Activated CD8-positive, alpha-beta T cell treated with anti-CD3 and anti-CD28 coated beads for 36 hours (primary cell): ENCODE data around the gene PALLD. TPM values are rescaled to one million over a fixed set of nuclear protein-coding genes. Genes with fewer than 3 reads are reported as not detected.

Experiments used
- ATAC-seq: fragments of 200-7000 bp; cut with Tn5 transposase; one replicate; pipeline ENCODE4 v1.10.0; 2021; ENCODE audit warnings: mild to moderate bottlenecking, moderate library complexity
- CTCF ChIA-PET: fragments of 350-600 bp; sonication (Branson Sonifier 250); formaldehyde crosslinking; loops from one replicate; lab custom pipeline; 2021; ENCODE audit warnings: antibody characterized with exemption; lab: Charles Lee
- POLR2A ChIA-PET: fragments of 350-600 bp; sonication (Branson Sonifier 250); formaldehyde crosslinking; loops from one replicate; lab custom pipeline; 2021; ENCODE audit warnings: antibody characterized with exemption; lab: Charles Lee
- DNase-seq: peaks from one replicate; pipeline ENCODE4 v3.0.0-alpha.2; 2020
- H3K27ac Mint-ChIP-seq: one replicate; pipeline ENCODE4 v1.8.0; 2021; ENCODE audit warnings: mild to moderate bottlenecking, mixed read lengths
- H3K27me3 Mint-ChIP-seq: one replicate; pipeline ENCODE4 v1.8.0; 2021; ENCODE audit warnings: mixed read lengths
- H3K36me3 Mint-ChIP-seq: one replicate; pipeline ENCODE4 v1.8.0; 2021; ENCODE audit warnings: low read depth, mixed read lengths
- H3K4me1 Mint-ChIP-seq: one replicate; pipeline ENCODE4 v1.8.0; 2021; ENCODE audit warnings: low read depth, mixed read lengths
- H3K4me3 Mint-ChIP-seq: one replicate; pipeline ENCODE4 v1.8.0; 2021; ENCODE audit warnings: mild to moderate bottlenecking, moderate library complexity, mixed read lengths
- H3K9me3 Mint-ChIP-seq: one replicate; pipeline ENCODE4 v1.8.0; 2021; ENCODE audit warnings: mixed read lengths
- intact Hi-C: fragments of 100-400 bp; cut with micrococcal nuclease; formaldehyde crosslinking; loops from one replicate; pipeline ENCODE4 v1.10.0; 2022
- total RNA-seq, 2 experiments: library from RNA; stranded (reverse); gene quantifications; one replicate each; pipeline ENCODE4 v1.2.3, GENCODE V29; 2021
- TF ChIP-seq, protein P1 (sequence below): fragments of 200-600 bp; IDR thresholded peaks from one replicate; pipeline ENCODE4 v1.8.0; 2022; ENCODE audit warnings: antibody characterized with exemption, mild to moderate bottlenecking

Gene PALLD
- total RNA-seq, 2 experiments from 2014 or later: 0.41 to 0.60 TPM

DNA sequence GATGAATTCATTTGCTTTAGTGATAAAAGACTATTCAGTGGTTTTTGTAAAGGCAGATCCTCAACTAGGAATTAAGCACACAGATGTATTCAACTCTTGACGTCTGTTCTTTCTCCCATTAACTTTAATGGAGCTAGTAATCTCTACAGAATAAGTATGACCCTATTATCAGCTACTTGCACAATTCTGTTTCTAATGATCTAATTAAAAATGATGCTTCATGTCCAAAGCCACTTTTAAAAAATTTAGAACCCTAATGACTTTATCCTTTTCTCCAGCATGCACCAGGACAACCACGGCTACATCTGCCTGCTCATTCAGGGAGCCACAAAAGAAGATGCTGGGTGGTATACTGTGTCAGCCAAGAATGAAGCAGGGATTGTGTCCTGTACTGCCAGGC, 427.8 kb downstream of the PALLD start:
- ATAC-seq (no peak), DNase-seq (no peak)
- Mint-ChIP-seq H3K4me1 (no peaks in the 10 kb centered on the region), H3K27ac (no peak overlapping the region), H3K27me3 (no peaks in the 10 kb centered on the region), H3K9me3 (no peaks in the 10 kb centered on the region), H3K4me3 (no peak overlapping the region), H3K36me3 (no peaks in the 10 kb centered on the region)
- TF ChIP-seq, protein P1, sequence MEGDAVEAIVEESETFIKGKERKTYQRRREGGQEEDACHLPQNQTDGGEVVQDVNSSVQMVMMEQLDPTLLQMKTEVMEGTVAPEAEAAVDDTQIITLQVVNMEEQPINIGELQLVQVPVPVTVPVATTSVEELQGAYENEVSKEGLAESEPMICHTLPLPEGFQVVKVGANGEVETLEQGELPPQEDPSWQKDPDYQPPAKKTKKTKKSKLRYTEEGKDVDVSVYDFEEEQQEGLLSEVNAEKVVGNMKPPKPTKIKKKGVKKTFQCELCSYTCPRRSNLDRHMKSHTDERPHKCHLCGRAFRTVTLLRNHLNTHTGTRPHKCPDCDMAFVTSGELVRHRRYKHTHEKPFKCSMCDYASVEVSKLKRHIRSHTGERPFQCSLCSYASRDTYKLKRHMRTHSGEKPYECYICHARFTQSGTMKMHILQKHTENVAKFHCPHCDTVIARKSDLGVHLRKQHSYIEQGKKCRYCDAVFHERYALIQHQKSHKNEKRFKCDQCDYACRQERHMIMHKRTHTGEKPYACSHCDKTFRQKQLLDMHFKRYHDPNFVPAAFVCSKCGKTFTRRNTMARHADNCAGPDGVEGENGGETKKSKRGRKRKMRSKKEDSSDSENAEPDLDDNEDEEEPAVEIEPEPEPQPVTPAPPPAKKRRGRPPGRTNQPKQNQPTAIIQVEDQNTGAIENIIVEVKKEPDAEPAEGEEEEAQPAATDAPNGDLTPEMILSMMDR: no peak
- ChIA-PET CTCF (interaction anchor here (0.7 to 3.2 kb wide), 17 partner anchors 8 to 641 kb away, joined by 3 to 25 read pairs (median 6); partner anchors contain the start of gene CBR4), POLR2A (interaction anchor here (1.5 kb wide), 1 partner anchor 103 kb away, joined by 3 read pairs; no protein-coding TSS in a partner anchor)
- intact Hi-C loops: loop anchor here (5.0 kb wide), 4 partner anchors 83 to 643 kb away; no protein-coding TSS in a partner anchor

DNA sequence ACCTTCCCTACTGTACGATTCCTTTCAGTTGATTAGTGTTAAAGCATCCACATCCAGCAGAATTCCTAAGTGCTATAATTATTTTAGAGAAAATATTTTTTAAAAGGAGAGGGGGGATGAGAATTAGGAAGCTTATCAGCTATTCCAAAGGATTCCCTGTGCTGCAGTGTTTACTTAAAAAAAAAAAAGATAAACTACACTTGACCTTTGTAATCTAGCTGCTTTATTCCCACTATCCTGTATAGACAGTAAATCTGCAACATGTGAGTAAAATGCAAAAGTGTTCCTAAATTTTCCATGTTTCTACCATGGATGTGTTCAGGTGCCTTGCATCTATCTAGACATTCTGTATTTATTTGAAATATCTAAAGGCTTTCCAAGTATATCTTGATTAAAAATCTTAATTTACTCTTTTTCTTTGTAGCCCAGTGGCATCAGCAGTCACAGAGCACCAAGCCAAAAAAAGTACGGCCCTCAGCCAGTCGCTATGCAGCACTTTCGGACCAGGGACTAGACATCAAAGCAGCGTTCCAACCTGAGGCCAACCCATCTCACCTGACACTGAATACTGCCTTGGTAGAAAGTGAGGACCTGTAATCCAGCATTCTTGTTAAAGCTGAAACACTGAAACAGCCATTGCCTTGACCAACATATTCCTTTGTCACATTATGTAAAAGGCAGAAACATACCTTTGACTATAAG, 429.1 kb downstream of the PALLD start:
- ChIA-PET CTCF (no interaction called here), POLR2A (no interaction called here)
- DNase-seq (no peak), ATAC-seq (no peak)
- Mint-ChIP-seq H3K4me3 (no peak overlapping the region), H3K27me3 (no peaks in the 10 kb centered on the region), H3K36me3 (peaks cover 2% of the 10 kb centered on the region), H3K4me1 (no peaks in the 10 kb centered on the region), H3K9me3 (peaks cover 2% of the 10 kb centered on the region), H3K27ac (no peak overlapping the region)
- TF ChIP-seq, protein P1: no peak
- intact Hi-C loops: no loop called here

DNA sequence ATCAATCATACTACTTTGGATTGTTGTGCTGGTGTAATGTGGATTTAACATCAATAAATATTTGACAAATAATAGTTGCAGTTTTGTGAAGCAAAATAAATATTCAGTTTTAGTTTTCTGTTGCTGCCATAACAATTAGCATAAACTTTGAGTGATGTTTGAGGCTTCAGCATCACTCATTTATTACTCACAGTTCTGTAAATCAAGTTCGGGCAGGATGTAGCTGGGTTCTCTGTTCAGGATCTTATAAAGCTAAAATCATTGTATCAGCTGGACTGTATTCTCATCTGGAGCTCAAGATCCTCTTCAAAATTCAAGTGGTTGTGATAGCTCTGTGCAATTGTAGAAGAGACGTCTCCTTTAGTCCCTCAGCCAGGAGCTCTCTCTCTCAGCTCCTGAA, 431.5 kb downstream of the PALLD start:
- Mint-ChIP-seq H3K36me3 (peaks cover 4% of the 10 kb centered on the region), H3K27ac (no peak overlapping the region), H3K4me1 (peaks cover 4% of the 10 kb centered on the region), H3K4me3 (no peak overlapping the region), H3K27me3 (no peaks in the 10 kb centered on the region), H3K9me3 (peaks cover 18% of the 10 kb centered on the region)
- CTCF ChIA-PET: interaction anchor here (1.2 kb wide), 1 partner anchor 565 kb away, joined by 4 read pairs; no protein-coding TSS in a partner anchor
- intact Hi-C loops: no loop called here
- POLR2A ChIA-PET: no interaction called here
- DNase-seq (no peak), ATAC-seq (no peak)
- TF ChIP-seq, protein P1: no peak

DNA sequence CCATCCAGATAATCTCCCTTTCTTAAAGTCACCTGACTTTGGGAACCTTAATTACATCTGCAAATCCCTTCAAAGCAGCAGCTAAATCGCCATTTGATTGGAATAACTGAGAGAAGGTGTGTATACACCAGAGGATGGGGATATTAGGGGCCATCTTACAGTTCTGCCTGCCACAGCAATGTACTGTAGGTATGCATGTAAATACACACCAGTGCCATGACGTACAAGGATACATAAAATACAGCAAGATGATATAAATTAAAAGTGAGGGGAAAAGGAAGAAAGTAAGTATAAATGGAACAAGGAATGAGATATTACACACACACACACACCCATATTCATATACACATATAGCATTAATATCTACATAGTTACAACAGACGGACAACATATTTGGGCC, 432.0 kb downstream of the PALLD start:
- H3K27ac Mint-ChIP-seq: no peak overlapping the region
- no peak overlapping the region for H3K4me3 Mint-ChIP-seq
- ATAC-seq (no peak), DNase-seq (no peak)
- POLR2A ChIA-PET: interaction anchor here (0.6 kb wide), 1 partner anchor 27 kb away, joined by 3 read pairs; no protein-coding TSS in a partner anchor
- TF ChIP-seq, protein P1: no peak
- no peaks in the 10 kb centered on the region for H3K27me3 Mint-ChIP-seq
- H3K9me3 Mint-ChIP-seq: peaks cover 22% of the 10 kb centered on the region
- H3K36me3 Mint-ChIP-seq: peaks cover 9% of the 10 kb centered on the region
- intact Hi-C loops: no loop called here
- peaks cover 4% of the 10 kb centered on the region for H3K4me1 Mint-ChIP-seq
- CTCF ChIA-PET: interaction anchor here (0.9 kb wide), 1 partner anchor 557 kb away, joined by 5 read pairs; no protein-coding TSS in a partner anchor
